Medulla oblongata (tissue), 1 donor: ENCODE data around the gene TMEM92.
"Not testable (repeated sequence)": the region's sequence is repeated elsewhere in the genome, so short reads cannot be mapped to it uniquely, and the experiment has no call there.

Experiments used
- DNase-seq: peaks from one replicate; pipeline ENCODE4 v3.0.0-alpha.2; 2015; ENCODE audit errors: extremely low spot score

TMEM92 gene

GRCh38 chr17:50262001-50262794, 12.1 kb upstream of the TMEM92 start:
- no peak for DNase-seq

GRCh38 chr17:50263331-50264262, 10.7 kb upstream of the TMEM92 start:
- no peak for DNase-seq

DNA sequence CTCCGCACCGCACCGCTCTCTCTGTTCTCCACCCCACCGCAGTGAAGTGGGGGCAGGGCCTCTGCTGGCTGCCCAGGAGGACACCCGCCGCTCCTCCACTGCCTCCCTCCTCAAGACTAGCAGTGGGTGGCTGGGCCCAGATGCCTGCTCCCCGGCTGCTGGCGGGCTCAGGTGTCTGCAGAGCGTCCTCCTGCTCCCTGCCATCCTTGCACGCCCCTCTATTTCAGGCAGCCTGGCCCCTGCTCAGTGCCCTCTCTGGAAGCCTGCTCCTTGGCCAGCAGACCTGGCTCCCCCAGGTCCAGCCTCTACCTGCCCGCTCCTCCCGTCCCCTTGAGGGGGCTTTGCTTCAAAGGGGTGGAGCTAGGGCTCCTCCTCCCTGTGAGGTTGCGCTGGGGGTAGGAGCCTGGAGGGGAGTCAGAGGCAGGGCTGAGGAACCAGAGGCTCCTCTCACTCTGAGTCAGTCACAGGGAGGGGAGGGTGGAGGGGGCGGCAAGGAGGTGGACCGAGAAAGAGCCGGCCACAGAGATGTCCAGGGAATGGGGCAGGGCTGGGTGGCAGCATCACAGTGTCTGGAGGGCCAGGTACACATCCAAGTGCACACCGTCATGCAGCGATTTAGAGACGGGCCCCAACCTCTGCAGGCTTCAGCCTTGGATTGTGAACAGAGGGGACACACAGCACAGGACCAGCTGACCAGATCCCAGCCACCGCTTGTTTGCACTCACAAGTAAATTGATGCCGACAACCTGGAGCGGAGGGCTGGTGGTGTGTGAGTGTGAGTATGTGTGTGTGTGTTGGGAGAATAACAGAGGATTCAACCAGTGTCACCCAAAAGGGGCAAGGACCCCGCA, 9.8 kb upstream of the TMEM92 start:
- DNase-seq = no peak

- DNase-seq = no peak
Measured at GRCh38 chr17:50265212-50265611, 9.1 kb upstream of the TMEM92 start.

DNA sequence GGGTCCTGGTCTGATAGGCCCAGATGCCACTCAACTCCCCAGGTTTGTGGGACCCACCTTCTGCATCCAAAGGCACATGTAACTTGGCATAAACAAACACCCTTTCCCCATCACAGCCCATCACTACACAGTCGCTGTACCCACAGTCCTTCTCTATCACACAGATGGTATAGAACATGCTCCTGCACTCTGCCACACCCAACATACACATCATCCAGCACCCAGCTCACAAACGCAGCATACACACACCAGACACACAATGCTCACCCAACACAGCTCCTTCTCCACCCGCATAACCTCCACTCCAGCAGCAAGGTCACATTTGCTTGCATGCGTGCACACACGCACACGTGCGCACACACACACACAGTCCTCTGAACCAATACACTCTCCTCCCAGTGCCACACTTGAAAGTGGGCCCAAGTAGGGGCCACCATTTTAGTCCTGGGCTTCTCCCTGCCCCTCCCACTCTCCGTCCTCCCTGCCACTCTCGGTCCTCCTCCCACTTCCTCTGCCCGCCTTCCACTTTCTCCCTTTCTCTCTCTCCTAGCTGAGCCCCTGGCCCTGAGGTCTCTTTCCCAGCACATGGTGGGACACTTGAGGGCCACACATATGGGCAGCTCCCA, 8.5 kb upstream of the TMEM92 start:
- DNase-seq = no peak

DNA sequence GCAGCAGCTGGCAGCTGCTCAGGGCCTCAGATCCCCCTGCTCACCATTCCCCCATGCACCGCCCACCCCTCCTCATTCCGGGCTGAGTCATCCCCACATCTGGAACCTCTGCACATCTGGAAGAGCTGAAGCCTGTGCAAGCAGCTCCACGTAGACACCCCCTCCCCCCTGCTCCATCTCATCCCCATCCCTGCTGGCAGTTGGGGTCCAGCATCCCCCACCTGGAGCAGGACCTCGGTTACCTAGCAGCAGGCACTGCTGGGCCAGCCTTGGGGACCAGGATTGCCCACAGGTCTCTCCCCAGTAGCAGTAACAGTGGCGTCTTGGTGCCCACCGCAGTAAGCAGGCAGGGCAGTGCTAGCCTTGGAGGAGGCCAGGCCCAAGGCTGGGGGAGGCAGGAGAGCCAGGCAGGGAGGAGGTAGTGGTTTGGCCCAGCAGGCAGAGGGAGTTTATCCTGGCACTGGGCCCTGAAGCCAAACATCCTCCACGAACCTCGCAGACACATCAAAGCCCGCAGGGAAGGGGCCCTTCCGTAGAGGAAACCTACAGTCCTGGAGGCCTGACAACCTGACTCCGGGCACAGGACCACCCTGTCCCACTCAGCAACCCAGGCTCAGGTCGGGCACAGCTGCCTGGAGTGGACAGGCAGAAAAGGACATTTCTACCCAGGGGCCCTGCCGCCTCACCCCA, 7.7 kb upstream of the TMEM92 start:
- no peak for DNase-seq

- no peak for DNase-seq
Measured at GRCh38 chr17:50267074-50267841, 7.0 kb upstream of the TMEM92 start.

- DNase-seq = no peak
Measured at GRCh38 chr17:50268026-50268425, 6.2 kb upstream of the TMEM92 start.

DNA sequence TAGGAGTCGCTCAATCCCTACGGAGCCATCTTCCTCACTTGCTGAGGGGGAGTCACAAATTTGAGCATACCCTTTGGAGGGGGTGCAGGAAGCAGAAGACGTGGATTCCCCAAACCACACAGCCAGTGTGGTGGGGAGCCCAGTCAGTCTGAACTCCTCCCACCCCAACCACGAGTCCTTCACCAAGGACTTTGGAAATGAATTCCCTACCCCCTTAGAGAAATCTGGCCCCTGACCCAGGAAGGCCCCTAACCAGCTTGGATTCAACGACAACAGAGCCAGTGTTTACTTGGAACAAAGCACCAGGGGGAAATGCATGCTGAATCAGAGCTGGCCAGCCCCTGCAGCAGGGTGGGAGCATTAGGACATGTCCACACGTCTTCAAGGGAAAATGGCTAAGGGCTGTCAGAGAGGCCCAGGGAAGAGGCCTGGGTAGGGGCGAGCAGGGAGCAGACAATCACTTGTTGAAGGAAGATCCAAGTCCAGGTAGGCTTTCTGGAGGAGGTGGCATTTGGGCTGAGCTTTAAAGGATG, 5.5 kb upstream of the TMEM92 start:
- no peak for DNase-seq

DNA sequence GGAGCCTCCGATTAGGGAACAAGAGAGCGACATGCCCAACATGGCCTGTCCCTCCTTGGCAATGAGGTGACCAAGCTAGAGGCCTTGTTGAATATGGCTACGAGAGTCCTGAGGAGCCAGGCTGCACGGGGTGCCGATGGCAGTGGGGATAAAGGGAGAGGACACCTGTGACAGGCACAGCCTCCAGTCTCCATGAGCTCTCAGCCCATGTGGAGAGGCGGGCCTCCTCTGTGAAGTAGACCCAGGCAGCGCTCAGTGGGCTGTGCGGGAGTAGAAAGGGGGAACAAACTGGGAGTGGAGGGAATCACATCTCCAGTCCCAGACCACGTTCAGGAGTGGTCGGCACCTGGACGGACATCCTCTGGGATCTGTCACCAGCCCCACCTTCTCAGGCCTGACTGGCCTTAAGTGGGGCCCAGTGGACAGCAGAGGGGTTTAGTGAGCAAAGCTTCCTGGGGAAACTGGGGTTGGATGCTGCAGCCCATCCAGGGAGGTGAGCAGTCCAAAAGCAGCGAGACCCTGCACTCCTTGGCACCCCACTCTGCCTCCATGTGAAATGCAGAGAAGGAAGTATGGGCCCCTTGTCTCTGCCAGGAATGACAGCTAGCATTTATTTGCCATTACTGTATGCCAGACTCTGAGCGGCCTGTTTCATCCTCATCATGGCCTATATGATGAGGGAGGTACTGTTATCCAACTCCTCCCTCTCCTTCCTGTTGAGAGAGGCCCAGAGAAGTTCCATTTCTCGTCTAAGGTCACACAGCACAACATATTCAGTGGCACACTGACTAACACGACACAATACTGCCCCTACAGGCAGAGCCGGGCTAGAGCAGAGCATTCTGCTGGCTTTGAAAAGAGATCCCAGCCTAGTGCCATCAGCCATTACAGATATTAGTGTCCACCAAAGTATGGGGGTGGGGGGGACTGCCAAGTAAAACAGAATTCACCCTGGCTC, 4.5 kb upstream of the TMEM92 start:
- DNase-seq = peak; percentile 57

DNA sequence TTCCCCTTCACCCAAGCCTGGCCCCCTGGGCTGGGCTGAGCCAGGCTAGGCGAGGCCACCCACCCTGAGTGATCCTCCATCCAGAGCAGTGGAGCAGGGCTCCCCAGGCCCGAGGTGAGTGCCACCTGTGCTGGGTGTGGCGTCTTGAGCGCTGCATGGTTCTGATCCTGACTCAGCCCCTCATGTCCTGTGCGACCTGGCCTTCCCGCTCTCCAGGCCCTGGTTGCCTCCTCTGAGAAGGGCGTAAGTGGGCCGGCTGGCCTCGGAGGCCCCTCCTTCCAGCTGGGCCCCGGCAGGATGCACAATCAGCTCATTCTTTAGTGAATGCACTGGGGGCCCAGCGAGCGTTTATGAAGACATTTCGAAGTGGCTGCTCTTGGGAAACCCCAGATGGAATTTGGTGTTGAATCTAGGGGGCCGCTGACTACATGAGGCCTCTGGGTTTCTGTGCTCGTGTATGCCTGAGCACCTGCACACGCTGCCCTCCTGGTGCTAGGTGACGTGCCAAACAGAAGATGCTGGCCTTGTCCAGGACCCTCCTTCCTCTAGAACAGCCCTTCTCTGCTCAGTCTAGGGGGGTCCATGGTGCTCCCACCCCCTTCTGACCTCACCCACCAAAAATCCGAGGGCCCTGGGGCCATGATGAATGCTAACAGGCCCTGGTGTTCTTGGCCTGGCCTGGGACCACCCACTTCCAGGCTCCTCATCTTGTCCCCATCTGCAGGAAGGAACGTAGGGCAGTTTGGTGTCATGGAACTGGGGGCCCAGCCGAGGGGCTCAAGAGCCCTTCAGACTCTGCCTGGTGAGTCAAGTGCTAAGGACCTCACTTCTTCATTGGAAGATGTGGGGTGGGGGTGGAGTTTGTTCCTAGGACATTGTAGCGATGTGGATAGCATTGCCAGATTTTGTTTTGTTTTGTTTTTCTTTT, 3.6 kb upstream of the TMEM92 start:
- DNase-seq = peak; percentile 20

DNA sequence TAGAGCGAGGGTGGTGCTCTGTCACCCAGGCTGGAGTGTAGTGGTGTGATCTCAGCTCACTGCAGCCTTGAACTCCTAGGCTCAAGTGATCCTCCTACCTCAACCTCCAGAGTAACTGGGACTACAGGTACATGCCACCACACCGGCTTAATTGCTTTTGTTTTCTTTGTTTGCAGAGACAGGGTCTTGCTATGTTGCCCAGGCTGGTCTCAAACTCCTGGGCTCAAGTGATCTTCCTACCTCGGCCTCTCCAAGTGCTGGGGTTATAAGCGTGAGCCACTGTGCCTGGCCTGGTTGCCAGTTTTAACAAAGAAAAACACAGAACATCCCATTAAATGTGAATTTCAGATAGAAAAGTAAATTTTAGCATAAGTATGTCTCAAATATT, 2.9 kb upstream of the TMEM92 start:
- DNase-seq = not testable (repeated sequence)

GRCh38 chr17:50272246-50272645, 2.0 kb upstream of the TMEM92 start:
- DNase-seq = no peak

GRCh38 chr17:50272711-50273653, 1.3 kb upstream of the TMEM92 start:
- DNase-seq = peak; percentile 26

- no peak for DNase-seq
Measured at GRCh38 chr17:50273654-50274040, 619 bp upstream of the TMEM92 start.

DNA sequence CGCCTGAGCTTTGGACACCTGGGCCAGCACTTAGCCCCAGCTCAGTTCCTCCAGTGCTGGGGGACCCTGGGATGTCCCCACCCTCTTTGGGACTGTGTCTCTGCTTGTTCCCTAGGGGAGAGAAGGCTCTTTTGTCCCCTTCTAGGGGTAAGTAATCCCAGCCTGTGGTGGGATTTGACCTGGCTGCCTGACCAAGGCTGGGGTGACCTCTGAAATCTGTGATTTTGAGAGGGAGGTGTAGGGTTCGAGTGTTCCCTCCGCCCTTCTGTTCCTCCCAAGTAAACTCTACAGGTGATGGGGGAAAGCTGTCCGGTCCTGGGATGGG, 593 bp downstream of the TMEM92 start:
- no peak for DNase-seq

- DNase-seq = no peak
Measured at GRCh38 chr17:50275279-50275678, 1.0 kb downstream of the TMEM92 start.
